ENCODE data around the gene IER3. TPM values are rescaled to one million over a fixed set of nuclear protein-coding genes. Genes with fewer than 3 reads are reported as not detected.

The IER3 gene
- total and polyA plus RNA-seq, 9 of the 15 experiments (the other 6 are each of a cell fraction or from before 2014, with no cell fraction given) = 1.5 to 30.0 (median 11.5) TPM

GRCh38 chr6:30721198-30722024, 22.9 kb downstream of the IER3 start (continued):
- TF ChIP-seq MLLT1 (IDR thresholded peaks at IDR 0.05) (peak; percentile 88 to 91), SNAPC5 (CRISPR knock-in tag; IDR thresholded peaks at IDR 0.05) (no peak), FOXK1 (CRISPR knock-in tag; IDR thresholded peaks at IDR 0.05; ENCODE audit: borderline replicate concordance) (no peak; the same call in 1 of the 2 replicates), RREB1 (CRISPR knock-in tag; IDR thresholded peaks at IDR 0.05) (peak; percentile 76; the same call in 1 of the 2 replicates), CCAR2 (IDR thresholded peaks at IDR 0.05; ENCODE audit: low read depth, low read length) (no peak), POLR2AphosphoS5 (IDR thresholded peaks at IDR 0.05; ENCODE audit: control insufficient read depth, insufficient read depth, low read depth, low read length) (peak; percentile 91), TCFL5 (CRISPR knock-in tag; conservative IDR thresholded peaks at IDR 0.05) (no peak), HNRNPLL (IDR thresholded peaks at IDR 0.05; ENCODE audit: low read depth, low read length, poor library complexity, severe bottlenecking) (peak; percentile 29), ZNF133 (CRISPR knock-in tag; IDR thresholded peaks at IDR 0.05) (no peak), CEBPB (tag; IDR thresholded peaks at IDR 0.05) (no peak), EZH2 (IDR thresholded peaks at IDR 0.05; ENCODE audit: borderline replicate concordance, low read depth, low read length) (no peak), AFF1 (IDR thresholded peaks at IDR 0.05; ENCODE audit: low read depth in 1 of 2, partially characterized antibody in 2 of 2) (peak; percentile 40 to 69), NR2C2 (CRISPR knock-in tag; IDR thresholded peaks at IDR 0.05) (peak; percentile 66), NR2C2 (tag; IDR thresholded peaks at IDR 0.05) (no peak; the same call in none of the 2 replicates), HMG20A (CRISPR knock-in tag; conservative IDR thresholded peaks at IDR 0.05) (no peak)
